Measurements from ENCODE around the gene ARPC1B. TPM values are rescaled to one million over a fixed set of nuclear protein-coding genes. Genes with fewer than 3 reads are reported as not detected.

The ARPC1B gene
- total and polyA plus RNA-seq, 9 of the 15 experiments (the other 6 are each of a cell fraction or from before 2014, with no cell fraction given): 6.7 to 357 (median 211) TPM

- TF ChIP-seq CTCFL (IDR thresholded peaks at IDR 0.05; ENCODE audit: borderline replicate concordance, insufficient read depth, low read depth, low read length, poor library complexity, severe bottlenecking): peak; percentile 90
- TF ChIP-seq ZSCAN32 (CRISPR knock-in tag; IDR thresholded peaks at IDR 0.05): no peak
- TF ChIP-seq FOXM1 (IDR thresholded peaks at IDR 0.05; ENCODE audit: low read depth): no peak
- TF ChIP-seq FOXM1 (CRISPR knock-in tag; IDR thresholded peaks at IDR 0.05; ENCODE audit: low read depth): no peak
- peak in 1 of 2 experiments; percentile 8; a peak in 1 of 4 replicates for TF ChIP-seq SIX5 (IDR thresholded peaks at IDR 0.05; ENCODE audit: borderline replicate concordance in 1 of 2, insufficient read depth in 1 of 2, low read depth in 1 of 2, low read length in 2 of 2)
- no peak for TF ChIP-seq E2F3 (CRISPR knock-in tag; IDR thresholded peaks at IDR 0.05)
- TF ChIP-seq HDAC2 (IDR thresholded peaks at IDR 0.05): no peak
- no peak for TF ChIP-seq PPARD (CRISPR knock-in tag; IDR thresholded peaks at IDR 0.05)
- TF ChIP-seq CBX5 (IDR thresholded peaks at IDR 0.05; ENCODE audit: borderline replicate concordance, low read depth): no peak
- no peak for TF ChIP-seq ZNF347 (CRISPR knock-in tag; IDR thresholded peaks at IDR 0.05; ENCODE audit: low read depth)
- no peak for TF ChIP-seq FOXK2 (conservative IDR thresholded peaks at IDR 0.05 in 1 of 2, IDR thresholded peaks at IDR 0.05 in 1 of 2; ENCODE audit: low read depth in 2 of 2)
- TF ChIP-seq ZNF398 (CRISPR knock-in tag; IDR thresholded peaks at IDR 0.05): no peak
These were observed 9.0 kb upstream of the ARPC1B start (continued) for GRCh38 chr7:99365318-99366141.

Data from K562 (cell line).